Body of pancreas (tissue), 4 donors: ENCODE data around the gene FAM107A.

Source experiments
- CTCF ChIP-seq, 7 experiments: fragments of 450-650 bp in 4 of 7; fragments of 200-600 bp in 3 of 7; sonication (generic) in 3 of 7; IDR thresholded peaks; one replicate each; pipeline ENCODE4 v1.5.1; 2016 to 2019; ENCODE audit warnings: antibody characterized with exemption in 7 of 7
- POLR2A ChIP-seq, 3 donors: fragments of 450-650 bp; IDR thresholded peaks; one replicate each; pipeline ENCODE4 v1.6.1; 2016; ENCODE audit warnings: antibody characterized with exemption in 3 of 3, mild to moderate bottlenecking in 2 of 3

- peak; percentile 88 to 96 (median 91) for TF ChIP-seq CTCF (IDR thresholded peaks at IDR 0.05)
- TF ChIP-seq POLR2A (IDR thresholded peaks at IDR 0.05): no peak
Measured at GRCh38 chr3:58532794-58533220, 44.4 kb downstream of the FAM107A start.
